Measurements from ENCODE around the gene NUP155.
"Not testable (repeated sequence)": the region's sequence is repeated elsewhere in the genome, so short reads cannot be mapped to it uniquely, and the experiment has no call there.

Gene NUP155

GRCh38 chr5:37370864-37371726 is at the start of gene NUP155:
TSS of gene NUP155 (minus strand) at chr5:37371106. CDS start at chr5:37370977, 129 bp downstream.
- DNase-seq (ENCODE audit: low read depth in 2 of 2), result peak; percentile 87 to 88

- DNase-seq (ENCODE audit: low read depth in 2 of 2), result no peak
Observed at GRCh38 chr5:37417347-37417746, 46.4 kb upstream of the NUP155 start.

GRCh38 chr5:37415456-37415855 is 44.5 kb upstream of the NUP155 start:
- DNase-seq (ENCODE audit: low read depth in 2 of 2), result not testable (repeated sequence)

- no peak for DNase-seq (ENCODE audit: low read depth in 2 of 2)
Observed at GRCh38 chr5:37412515-37412914, 41.6 kb upstream of the NUP155 start.

GRCh38 chr5:37400501-37400900 is 29.6 kb upstream of the NUP155 start:
- no peak for DNase-seq (ENCODE audit: low read depth in 2 of 2)

- DNase-seq (ENCODE audit: low read depth in 2 of 2), result no peak
Observed at GRCh38 chr5:37396352-37396751, 25.4 kb upstream of the NUP155 start.

DNA sequence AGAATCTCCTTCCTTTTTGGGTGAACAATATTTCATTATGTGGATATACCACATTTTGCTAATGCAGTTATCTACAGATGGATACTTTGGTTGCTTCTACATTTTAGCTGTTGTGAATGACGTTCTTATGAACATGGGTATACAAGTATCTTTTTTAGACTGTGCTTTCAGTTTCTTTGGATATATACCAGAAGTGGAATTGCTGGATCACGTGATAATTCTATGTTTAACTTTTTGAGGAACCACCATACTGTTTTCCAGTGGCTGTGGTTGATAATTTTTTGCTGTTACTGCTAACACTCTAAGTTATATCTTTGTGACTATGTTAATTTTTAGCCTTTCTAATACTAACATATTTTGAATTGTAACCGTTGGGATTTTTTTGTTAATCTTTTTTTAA is 20.7 kb upstream of the NUP155 start:
- no peak for DNase-seq (ENCODE audit: low read depth in 2 of 2)

GRCh38 chr5:37379100-37379628 is 8.3 kb upstream of the NUP155 start, which contains the start of gene WDR70:
TSS of gene WDR70 (plus strand) at chr5:37379318. CDS start at chr5:37379368, 50 bp downstream.
- DNase-seq (ENCODE audit: low read depth in 2 of 2), result peak; percentile 77

- DNase-seq (ENCODE audit: low read depth in 2 of 2), result not testable (repeated sequence)
Observed at GRCh38 chr5:37378066-37378465, 7.2 kb upstream of the NUP155 start.

DNA sequence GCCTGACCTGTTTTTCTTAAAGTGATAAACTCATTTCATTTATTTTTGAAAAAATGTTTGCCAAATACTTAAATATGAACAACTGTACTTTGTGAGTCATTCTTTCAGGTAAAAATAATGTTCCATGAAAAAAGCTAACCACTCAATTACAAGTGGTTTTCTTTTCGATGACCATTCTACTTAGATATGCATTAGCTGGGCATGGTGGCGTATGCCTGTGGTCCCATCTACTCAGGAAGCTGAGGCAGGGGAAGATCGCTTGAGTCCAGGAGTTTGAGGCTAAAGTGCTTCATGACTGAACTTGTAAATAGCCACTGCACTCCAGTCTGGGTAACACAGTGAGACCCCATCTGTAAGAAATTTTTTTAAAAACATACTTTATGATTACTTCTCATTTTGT is 4.2 kb upstream of the NUP155 start:
- no peak for DNase-seq (ENCODE audit: low read depth in 2 of 2)

GRCh38 chr5:37370550-37370863 is 399 bp downstream of the NUP155 start:
- DNase-seq (ENCODE audit: low read depth in 2 of 2), result no peak

GRCh38 chr5:37355161-37355560 is 15.7 kb downstream of the NUP155 start:
- no peak for DNase-seq (ENCODE audit: low read depth in 2 of 2)

GRCh38 chr5:37342741-37343140 is 28.2 kb downstream of the NUP155 start:
- not testable (repeated sequence) for DNase-seq (ENCODE audit: low read depth in 2 of 2)

DNA sequence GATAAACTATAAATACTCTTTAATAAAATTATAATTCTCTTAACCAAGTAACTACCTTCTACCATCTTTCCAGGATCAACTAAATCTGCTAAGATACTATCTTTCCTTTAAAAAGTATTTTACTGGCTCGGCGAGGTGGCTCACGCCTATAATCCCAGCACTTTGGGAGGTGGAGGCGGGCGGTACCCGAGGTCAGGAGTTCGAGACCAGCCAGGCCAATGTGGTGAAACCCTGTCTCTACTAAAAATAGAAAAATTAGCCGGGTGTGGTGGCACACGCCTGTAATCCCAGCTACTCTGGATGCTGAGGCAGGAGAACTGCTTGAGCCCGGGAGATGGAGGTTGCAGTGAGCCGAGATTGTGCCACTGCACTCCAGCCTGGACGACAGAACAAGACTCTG is 36.2 kb downstream of the NUP155 start:
- not testable (repeated sequence) for DNase-seq (ENCODE audit: low read depth in 2 of 2)

DNA sequence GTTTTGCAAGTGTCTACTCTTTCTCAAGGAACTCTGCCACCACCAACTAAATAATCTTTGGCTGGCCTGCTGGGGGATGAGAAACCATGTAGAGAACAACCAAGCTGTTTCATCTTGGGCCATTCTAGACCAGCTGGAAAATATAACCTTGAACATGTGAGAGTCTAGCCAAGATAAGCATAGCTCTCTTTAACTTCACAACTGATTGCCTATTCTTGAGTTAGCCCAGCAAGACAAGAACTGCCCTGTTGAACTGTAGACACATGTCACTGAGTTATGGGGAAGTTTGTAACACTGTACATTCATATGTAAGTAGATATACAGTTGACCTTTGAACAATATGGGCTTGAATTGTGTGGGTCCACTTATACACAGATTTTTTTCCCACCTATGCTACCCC is 44.4 kb downstream of the NUP155 start:
- DNase-seq (ENCODE audit: low read depth in 2 of 2), result no peak

- DNase-seq (ENCODE audit: low read depth in 2 of 2), result no peak
Observed at GRCh38 chr5:37323607-37324006, 47.3 kb downstream of the NUP155 start.

- no peak for DNase-seq (ENCODE audit: low read depth in 2 of 2)
Observed at GRCh38 chr5:37319037-37319782, 51.7 kb downstream of the NUP155 start.

GRCh38 chr5:37316027-37316426 is 54.9 kb downstream of the NUP155 start:
- no peak for DNase-seq (ENCODE audit: low read depth in 2 of 2)

GRCh38 chr5:37310360-37310759 is 60.5 kb downstream of the NUP155 start:
- DNase-seq (ENCODE audit: low read depth in 2 of 2), result no peak

DNA sequence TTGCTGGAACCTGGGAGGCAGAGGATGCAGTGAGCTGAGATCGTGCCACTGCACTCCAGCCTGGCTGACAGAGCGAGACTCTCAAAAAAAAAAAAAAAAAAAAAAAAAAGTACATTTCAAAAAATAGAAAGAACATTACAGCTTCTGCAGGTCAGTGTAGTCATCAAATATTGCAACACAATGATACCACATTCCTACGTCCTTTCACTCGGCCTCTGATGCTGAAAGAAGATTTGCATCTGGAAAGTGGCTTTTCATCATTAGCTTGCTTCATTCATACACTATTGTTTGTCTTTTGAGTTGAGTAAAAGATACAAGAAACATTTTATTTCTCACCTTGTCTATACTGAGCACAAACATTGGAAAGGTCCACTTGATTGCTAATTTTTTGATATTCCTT is 62.1 kb downstream of the NUP155 start:
- DNase-seq (ENCODE audit: low read depth in 2 of 2), result no peak

DNA sequence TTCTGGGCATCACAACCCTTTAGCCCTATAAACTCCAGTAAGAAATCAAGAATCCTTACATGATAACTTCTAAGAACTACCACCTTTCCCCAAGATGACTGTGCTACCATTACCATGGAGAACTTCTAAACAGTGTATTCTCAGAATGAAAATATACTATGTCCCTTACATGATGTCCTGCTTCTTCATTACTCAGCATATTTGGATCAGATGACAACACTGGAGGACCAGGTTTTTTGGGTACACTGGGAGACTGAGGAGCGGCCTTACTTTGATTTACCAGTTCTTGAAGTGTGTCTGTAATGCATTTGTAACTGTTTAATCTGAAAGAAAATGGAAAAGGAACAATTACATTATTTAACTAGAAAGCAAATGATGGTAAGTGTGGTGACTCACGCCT is 66.0 kb downstream of the NUP155 start:
- DNase-seq (ENCODE audit: low read depth in 2 of 2), result no peak

- DNase-seq (ENCODE audit: low read depth in 2 of 2), result not testable (repeated sequence)
Observed at GRCh38 chr5:37296313-37296712, 74.6 kb downstream of the NUP155 start.

All from stimulated activated CD8-positive, alpha-beta memory T cell treated with anti-CD3 and anti-CD28 coated beads, Interleukin-15, amount 100 ng/mL, for 48 hours (primary cell).